Measurements from ENCODE around the gene ACMSD.

GRCh38 chr2:134838143-134838620 is at the start of gene ACMSD:
- TF ChIP-seq POLR2AphosphoS5 (IDR thresholded peaks at IDR 0.05) = no peak
- TF ChIP-seq EP300 (IDR thresholded peaks at IDR 0.05) = no peak

Data from esophagus muscularis mucosa (tissue), 3 donors.